ENCODE measurements around the gene MTCH1. TPM values are rescaled to one million over a fixed set of nuclear protein-coding genes. Genes with fewer than 3 reads are reported as not detected.

The MTCH1 gene
- total and polyA plus RNA-seq, 9 of the 15 experiments (the other 6 are each of a cell fraction or from before 2014, with no cell fraction given): 7.9 to 161 (median 118) TPM

DNA sequence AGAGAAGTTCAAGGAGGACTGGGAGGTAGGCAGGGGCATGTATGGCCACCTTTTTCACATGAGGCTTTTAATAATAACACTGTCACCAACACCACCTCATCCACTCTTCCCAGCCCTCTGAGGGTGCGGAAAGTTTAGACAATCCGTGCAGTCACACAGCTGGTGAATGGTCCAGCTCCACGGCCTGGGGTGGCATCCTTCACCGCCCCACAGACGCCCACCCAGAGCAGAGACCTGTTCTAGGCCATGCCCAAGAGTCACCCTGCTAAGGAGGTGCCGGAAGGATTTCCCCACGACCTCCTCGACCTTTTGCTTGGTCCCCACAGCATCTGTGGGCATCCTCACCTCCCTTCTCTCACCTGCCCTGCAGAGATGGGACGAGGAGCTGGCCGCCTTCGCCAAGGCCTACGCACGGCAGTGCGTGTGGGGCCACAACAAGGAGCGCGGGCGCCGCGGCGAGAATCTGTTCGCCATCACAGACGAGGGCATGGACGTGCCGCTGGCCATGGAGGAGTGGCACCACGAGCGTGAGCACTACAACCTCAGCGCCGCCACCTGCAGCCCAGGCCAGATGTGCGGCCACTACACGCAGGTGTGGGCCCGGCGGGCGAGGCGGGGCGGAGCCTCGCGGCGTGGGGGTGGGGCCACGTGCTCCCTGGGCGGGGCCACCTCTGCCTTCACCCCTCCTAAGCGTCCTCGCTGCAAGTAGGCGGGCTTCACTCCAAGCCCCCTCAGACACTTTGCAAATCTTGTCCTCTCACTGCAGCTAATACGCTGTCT lies 27.0 kb downstream of the MTCH1 start:
- H3K4me3 ChIP-seq: no peak overlapping the region
- WGBS (ENCODE audit: insufficient coverage, low coverage, missing lambda C conversion rate): 59% methylated on average over 35 of the region's 44 CpGs
- H3K36me3 ChIP-seq (ENCODE audit: control insufficient read depth, insufficient read depth, low read length): no peaks in the 10 kb centered on the region
- no TSS peak for BruUV-seq (replicated peaks)
- FAIRE-seq: no peak
- peak; percentile 42 to 90 (median 84) for DNase-seq (ENCODE audit: extremely low read depth in 1 of 4, low spot score in 3 of 4)
- ChIA-PET CTCF (ENCODE audit: low intra/inter-chr PET ratio) (no interaction called here), POLR2A (interaction anchor here (0.7 to 1.5 kb wide), 3 partner anchors 10 to 97 kb away, joined by 3 read pairs; no protein-coding TSS in a partner anchor)
- H3K9me1 ChIP-seq (ENCODE audit: control insufficient read depth, insufficient read depth, low read length): no peaks in the 10 kb centered on the region
- peak; percentile 60; the same call in 1 of the 2 replicates for TF ChIP-seq ZNF282 (CRISPR knock-in tag; IDR thresholded peaks at IDR 0.05)
- no peak for TF ChIP-seq BRCA1 (IDR thresholded peaks at IDR 0.05)
- 0 out of 2 replicates have a peak, but pooled peaks have one; percentile 74 for TF ChIP-seq BRCA1 (CRISPR knock-in tag; IDR thresholded peaks at IDR 0.05)
- no peak for TF ChIP-seq MEIS2 (IDR thresholded peaks at IDR 0.05; ENCODE audit: partially characterized antibody)
- TF ChIP-seq, protein P1, sequence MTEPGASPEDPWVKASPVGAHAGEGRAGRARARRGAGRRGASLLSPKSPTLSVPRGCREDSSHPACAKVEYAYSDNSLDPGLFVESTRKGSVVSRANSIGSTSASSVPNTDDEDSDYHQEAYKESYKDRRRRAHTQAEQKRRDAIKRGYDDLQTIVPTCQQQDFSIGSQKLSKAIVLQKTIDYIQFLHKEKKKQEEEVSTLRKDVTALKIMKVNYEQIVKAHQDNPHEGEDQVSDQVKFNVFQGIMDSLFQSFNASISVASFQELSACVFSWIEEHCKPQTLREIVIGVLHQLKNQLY (CRISPR knock-in tag; conservative IDR thresholded peaks at IDR 0.05): 0 out of 4 replicates have a peak, but pooled peaks of 1 of the 2 experiments have one; percentile 22
- TF ChIP-seq JUNB (CRISPR knock-in tag; conservative IDR thresholded peaks at IDR 0.05): no peak
- TF ChIP-seq HLTF (IDR thresholded peaks at IDR 0.05): no peak
- TF ChIP-seq, protein P2, sequence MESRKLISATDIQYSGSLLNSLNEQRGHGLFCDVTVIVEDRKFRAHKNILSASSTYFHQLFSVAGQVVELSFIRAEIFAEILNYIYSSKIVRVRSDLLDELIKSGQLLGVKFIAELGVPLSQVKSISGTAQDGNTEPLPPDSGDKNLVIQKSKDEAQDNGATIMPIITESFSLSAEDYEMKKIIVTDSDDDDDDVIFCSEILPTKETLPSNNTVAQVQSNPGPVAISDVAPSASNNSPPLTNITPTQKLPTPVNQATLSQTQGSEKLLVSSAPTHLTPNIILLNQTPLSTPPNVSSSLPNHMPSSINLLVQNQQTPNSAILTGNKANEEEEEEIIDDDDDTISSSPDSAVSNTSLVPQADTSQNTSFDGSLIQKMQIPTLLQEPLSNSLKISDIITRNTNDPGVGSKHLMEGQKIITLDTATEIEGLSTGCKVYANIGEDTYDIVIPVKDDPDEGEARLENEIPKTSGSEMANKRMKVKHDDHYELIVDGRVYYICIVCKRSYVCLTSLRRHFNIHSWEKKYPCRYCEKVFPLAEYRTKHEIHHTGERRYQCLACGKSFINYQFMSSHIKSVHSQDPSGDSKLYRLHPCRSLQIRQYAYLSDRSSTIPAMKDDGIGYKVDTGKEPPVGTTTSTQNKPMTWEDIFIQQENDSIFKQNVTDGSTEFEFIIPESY (CRISPR knock-in tag; IDR thresholded peaks at IDR 0.05): peak; percentile 94
- TF ChIP-seq HMGN3 (IDR thresholded peaks at IDR 0.05; ENCODE audit: borderline replicate concordance, extremely low read depth, insufficient read length, low read depth, low read length): peak; percentile 58
- no peak for TF ChIP-seq GATAD2A (IDR thresholded peaks at IDR 0.05)
- TF ChIP-seq CCNT2 (IDR thresholded peaks at IDR 0.05; ENCODE audit: borderline replicate concordance, extremely low read depth, insufficient read length, low read depth, low read length): peak; percentile 41
- TF ChIP-seq STAG1 (CRISPR knock-in tag; IDR thresholded peaks at IDR 0.05; ENCODE audit: borderline replicate concordance): 0 out of 2 replicates have a peak, but pooled peaks have one; percentile 8
- TF ChIP-seq, protein P3, sequence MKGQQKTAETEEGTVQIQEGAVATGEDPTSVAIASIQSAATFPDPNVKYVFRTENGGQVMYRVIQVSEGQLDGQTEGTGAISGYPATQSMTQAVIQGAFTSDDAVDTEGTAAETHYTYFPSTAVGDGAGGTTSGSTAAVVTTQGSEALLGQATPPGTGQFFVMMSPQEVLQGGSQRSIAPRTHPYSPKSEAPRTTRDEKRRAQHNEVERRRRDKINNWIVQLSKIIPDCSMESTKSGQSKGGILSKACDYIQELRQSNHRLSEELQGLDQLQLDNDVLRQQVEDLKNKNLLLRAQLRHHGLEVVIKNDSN (CRISPR knock-in tag; IDR thresholded peaks at IDR 0.05): peak; percentile 48; the same call in 1 of the 2 replicates
- peak; percentile 42; the same call in 1 of the 2 replicates for TF ChIP-seq BHLHE40 (IDR thresholded peaks at IDR 0.05; ENCODE audit: low read length)
- TF ChIP-seq CBFA2T2 (conservative IDR thresholded peaks at IDR 0.05): 0 out of 2 replicates have a peak, but pooled peaks have one; percentile 14
- TF ChIP-seq, protein P4, sequence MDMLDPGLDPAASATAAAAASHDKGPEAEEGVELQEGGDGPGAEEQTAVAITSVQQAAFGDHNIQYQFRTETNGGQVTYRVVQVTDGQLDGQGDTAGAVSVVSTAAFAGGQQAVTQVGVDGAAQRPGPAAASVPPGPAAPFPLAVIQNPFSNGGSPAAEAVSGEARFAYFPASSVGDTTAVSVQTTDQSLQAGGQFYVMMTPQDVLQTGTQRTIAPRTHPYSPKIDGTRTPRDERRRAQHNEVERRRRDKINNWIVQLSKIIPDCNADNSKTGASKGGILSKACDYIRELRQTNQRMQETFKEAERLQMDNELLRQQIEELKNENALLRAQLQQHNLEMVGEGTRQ (CRISPR knock-in tag; IDR thresholded peaks at IDR 0.05): peak; percentile 77
- TF ChIP-seq MEF2D (tag; conservative IDR thresholded peaks at IDR 0.05; ENCODE audit: low read depth): no peak
- in situ Hi-C loops (cut with MboI): no loop called here
- no peak overlapping the region for H3K4me2 ChIP-seq (ENCODE audit: insufficient read depth, low read length)
- no peaks in the 10 kb centered on the region for H3K79me2 ChIP-seq (ENCODE audit: control insufficient read depth, insufficient read depth, low read length)
- H3K4me1 ChIP-seq (replicated peaks in 1 of 2; ENCODE audit: control insufficient read depth in 2 of 2, insufficient read depth in 2 of 2, low read length in 2 of 2): peaks cover 29 to 57% of the 10 kb centered on the region in 2 experiments; a peak in 4 of 5 replicates
- peak; percentile 76 for ATAC-seq
- H4K20me1 ChIP-seq (replicated peaks; ENCODE audit: control insufficient read depth, insufficient read depth, low read length): peaks cover 38% of the 10 kb centered on the region
- intact Hi-C loops (cut with micrococcal nuclease): no loop called here
- peak overlapping the region in 1 of 2 experiments; percentile 39; a peak in 1 of 4 replicates for H3K9ac ChIP-seq (ENCODE audit: insufficient read depth in 1 of 2, low read depth in 2 of 2, low read length in 2 of 2)
- H3K27ac ChIP-seq (ENCODE audit: extremely low read depth, low read depth, low read length): no peak overlapping the region
- no peaks in the 10 kb centered on the region for H3K9me3 ChIP-seq (replicated peaks; ENCODE audit: control insufficient read depth, insufficient read depth, low read depth, low read length)
- no peak overlapping the region for H2AFZ ChIP-seq (ENCODE audit: low read depth, low read length)
- H3K27me3 ChIP-seq (ENCODE audit: control insufficient read depth in 2 of 2, insufficient read depth in 2 of 2, low read length in 2 of 2): peaks cover 13 to 47% of the 10 kb centered on the region in 2 experiments; a peak in 4 of 5 replicates
